GM21786 (cell line): ENCODE results near the gene ATP5PO.

Source experiments
- ATAC-seq: cut with Tn5 transposase; IDR thresholded peaks from one replicate; pipeline ENCODE4 v1.9.1; 2021; ENCODE audit not compliant: unreplicated experiment

Gene ATP5PO

DNA sequence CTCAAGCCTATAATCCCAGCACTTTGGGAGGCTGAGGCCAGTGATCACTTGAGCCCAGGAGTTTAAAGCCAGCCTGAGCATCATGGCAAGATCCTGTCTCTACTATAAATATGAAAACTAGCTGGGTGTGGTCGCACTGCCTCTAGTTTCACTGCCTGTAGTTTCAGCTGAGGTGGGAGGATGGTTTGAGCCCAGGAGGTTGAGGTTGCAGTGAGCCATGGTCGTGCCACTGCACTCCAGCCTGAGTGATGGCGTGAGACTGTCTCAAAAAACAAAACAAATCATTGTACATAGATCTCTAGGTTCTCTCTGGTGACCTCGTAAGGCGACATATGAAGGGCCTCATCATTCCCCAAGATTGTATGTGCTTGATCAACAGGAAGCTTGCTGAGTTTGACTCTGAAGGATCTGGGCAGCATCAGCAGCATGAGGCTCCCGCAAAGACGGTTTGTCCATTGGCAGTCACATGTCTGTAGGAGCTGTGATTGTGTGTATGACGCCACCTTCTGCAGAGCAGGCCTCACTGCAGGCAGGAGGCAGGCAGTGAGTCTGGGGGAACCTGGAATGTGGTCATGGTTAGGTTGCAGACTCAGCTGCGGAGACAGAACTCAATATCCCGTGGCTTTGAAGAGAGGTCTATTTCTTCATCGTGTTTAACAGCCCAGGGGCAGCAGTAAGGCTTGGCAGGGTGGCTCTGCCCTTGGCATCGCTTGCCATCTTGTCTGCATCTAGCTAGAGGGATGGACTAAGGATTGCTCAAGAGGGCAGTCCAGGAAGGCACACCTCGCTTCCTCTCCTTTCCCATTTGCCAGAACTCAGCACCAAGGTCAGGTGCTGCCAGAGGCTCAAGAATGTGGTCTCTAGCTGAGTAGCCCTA, 14.0 kb downstream of the ATP5PO start:
- ATAC-seq, result no peak

DNA sequence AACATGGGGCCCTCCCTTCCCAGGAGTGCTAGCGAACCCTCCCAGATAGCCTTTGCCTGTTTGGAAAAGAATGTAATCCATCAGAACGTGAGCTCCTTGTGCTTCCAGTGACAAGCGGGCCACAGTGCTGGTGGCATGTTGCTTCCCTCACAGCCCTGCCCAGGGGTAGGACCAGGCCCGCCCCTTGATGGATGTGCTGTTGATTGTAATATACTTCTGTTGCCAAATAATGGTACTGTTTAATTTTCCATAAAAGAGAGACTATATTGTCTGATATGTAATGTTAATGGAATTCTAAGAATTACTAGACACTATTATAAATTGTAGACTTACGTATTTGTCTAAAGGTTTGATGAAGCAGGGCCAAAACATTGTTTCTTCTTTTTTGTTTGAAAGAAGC, 16.4 kb downstream of the ATP5PO start:
- no peak for ATAC-seq

DNA sequence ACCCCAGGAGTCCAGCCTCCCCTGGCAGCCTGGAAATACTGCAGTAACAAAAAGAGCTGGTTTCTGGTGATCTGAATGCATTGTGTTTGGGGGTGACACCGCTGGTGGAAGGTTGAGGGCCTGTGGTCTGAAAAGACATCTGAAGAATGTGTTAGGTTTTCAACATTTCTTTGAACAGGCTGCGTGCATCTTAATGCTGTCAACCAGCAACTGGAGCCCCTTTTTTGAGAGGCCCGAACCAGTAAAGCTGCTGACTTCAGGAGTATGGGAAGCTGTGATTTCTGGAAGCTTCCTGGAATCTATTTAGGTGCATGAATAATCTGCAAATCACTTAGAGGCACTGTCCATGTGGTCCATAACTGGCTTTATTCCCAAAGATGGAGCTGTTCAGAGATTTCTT, 17.0 kb downstream of the ATP5PO start:
- no peak for ATAC-seq

DNA sequence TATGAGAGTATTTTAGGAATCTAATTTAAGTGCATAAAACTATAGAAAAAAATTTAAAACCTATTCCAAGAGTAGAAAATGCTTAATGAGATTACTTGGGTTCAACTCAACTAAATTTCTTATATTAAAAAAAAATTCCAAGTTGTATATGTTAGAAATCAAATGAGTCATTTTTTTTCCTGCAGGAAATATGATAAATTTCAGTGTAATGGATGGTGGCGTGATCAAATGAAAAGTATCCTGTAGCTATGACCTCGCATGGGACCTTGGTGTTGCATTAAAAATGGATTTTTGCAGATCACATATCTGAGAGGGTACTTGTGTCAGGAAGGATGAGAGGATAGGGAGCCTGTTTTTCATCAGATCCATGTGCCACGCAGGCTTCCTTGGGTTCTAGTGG, 17.9 kb downstream of the ATP5PO start:
- ATAC-seq, result no peak

DNA sequence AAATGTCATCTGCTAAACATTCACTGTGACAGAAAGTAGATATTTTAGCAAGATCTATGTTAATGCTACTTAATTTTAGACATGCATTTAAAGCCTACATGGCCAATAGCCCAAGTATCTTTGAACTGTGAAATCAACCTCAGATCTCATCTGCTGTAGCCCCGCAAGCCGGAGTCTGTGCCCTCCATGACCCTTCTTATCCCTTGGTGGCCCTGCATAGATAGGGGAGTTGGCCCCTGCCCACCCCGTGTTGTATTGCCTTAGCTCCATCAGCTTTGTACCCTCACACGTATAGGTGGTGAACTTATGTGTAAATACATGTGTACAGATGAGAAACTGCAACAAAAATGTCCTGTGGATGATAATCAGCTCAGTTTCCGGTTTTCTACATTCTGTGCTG, 18.5 kb downstream of the ATP5PO start:
- no peak for ATAC-seq

DNA sequence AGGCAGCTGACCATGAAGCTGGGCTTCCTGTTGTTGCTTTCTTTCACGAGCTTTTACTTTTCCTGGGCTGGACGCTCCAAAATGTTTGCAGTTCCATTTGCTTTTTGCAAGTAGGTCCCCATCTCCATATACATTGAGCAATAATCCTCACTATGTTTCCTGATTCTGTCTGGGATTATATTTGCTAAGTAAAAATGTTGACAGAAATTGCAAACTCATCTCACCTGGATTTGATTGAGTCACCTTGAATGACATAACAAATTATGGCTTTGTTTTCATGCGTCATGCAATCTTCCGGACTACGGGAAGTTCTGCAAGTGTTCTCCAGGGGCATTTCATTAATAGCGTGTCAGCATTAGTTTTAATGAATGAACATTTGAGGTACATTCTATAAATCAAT, 18.9 kb downstream of the ATP5PO start:
- ATAC-seq, result no peak

DNA sequence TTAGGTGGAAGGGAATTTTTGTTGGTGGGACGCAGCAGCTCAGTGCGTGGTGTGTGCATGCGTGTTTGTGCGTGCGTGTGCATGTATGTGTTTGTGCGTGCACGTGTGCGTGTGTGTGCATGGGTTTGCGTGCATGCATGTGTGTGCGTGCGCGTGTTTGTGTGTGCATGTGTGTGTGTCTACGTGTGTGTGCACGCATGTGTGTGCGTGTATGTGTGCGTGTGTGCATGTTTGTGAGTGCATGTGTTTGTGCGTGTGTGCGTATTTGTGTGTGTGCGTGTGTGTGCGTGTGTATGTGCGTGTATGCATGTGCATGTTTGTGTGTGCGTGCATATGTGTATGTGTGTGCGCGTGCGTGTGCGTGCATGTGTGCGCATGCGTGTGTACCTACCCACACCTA, 20.2 kb downstream of the ATP5PO start:
- ATAC-seq, result no peak

DNA sequence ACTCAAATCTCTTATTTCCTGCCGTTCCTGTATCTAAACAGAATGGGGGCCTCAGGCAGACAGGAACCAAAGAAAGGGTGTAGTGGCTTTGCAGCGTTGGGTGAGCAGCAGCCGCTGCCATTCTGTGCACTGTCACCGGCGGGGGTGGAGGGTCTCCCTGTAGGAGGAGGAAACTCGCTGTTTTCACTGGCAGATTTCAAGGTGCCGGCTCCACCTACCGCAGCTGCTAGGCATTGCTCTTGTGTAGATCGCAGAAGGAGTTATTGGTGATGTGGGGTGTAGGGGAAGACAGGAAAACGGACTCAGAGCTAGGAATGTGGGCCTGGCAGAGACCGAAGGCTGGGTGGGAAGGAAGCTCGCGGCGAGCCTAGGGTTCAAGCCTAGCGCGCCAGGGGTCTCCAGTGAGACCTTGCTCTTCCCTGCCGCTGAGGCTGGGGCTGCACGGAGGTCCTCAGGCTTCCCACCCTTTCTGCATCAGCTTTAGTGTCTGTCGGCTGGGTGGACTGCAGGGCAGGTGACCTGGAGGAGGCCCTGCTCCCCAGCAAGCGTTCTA, 20.8 kb downstream of the ATP5PO start:
- ATAC-seq, result no peak

DNA sequence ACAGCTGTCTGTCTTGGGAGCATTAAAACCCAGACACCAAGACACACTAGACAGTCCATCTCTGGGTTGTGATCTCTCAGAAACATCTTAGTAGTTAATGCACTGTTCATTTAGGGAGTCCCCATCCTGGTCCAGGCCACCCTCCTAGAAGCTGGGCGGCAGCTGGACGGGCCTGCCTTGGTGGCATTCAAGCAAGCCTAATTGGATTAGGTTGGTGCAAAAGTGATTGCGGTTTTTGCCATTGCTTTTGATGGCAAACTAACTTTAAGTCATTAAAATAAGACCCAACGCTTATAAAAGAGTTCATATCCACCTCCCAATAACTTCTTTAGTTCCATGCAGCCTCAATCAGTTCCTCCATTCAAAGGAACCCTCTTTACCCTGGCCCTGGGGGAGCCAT, 21.7 kb downstream of the ATP5PO start:
- ATAC-seq, result no peak

DNA sequence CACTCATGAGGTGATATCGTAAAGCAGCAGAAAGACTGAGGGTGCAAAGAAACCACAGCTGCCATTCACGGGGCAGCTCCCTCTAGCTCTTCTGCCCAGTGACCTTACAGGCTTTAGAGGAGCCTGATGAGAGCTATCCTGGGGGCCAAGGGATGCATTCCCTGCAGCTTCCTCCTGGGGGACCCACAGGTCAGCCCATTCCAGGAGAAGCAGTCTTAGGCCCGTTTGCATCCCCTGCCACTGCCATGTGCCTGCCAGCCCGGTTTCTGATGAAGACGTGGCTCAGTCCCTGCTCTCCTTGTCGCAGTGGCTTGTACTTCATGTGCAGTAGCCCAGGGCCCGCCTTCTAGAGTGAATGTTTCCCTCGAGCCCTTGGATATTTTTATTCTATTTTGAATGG, 22.8 kb downstream of the ATP5PO start:
- ATAC-seq, result no peak

DNA sequence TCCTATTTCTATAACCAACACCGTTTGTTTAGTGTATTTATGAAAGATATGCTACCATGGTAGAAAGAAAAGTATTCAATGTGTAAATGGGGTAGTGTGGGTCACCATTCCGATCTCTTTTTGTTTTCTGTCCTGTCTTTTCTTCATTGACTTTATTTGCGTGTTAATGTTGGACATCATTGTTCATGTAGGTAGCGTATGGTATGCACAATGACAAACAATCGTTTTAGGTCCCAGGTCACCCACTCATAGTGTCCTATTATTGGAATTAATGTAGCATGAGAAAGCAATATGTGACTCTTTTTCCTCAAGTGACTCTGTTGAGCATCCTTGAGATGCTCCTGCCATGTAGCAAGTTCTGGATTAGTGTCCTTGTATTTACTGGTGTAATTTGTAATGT, 25.4 kb downstream of the ATP5PO start:
- ATAC-seq, result no peak

DNA sequence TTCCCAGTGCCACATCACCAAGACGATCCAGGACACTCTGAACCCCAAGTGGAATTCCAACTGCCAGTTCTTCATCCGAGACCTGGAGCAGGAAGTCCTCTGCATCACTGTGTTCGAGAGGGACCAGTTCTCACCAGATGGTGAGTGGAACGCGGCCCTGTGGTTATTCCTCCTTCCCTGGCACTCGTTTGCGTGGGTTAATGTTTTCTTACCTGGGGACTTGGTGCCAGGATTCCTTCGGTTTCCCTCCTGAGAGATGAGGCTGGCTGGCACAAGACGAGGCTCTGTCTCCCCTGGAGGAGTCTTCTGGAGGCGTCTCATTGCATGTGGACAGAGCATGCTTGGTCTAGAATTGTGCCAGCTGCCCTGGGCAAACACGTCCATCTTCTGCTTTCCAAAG, 29.3 kb downstream of the ATP5PO start:
- no peak for ATAC-seq

DNA sequence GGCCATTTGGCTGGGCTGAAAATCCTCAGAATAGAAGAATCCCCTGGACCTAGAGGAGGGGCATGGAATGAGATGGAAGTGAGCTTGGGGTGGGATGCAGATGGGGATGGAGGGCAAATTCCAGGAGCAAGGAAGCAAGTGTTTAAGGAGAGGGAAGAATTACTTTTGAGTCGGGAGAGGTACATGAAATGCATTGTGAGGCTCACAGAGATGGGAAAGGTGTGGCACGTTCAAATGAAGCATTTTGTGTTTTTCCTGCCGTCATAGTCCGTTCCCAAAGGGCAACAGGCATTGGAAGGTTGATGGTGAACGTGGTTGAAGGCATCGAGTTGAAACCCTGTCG, 30.5 kb downstream of the ATP5PO start:
- no peak for ATAC-seq

DNA sequence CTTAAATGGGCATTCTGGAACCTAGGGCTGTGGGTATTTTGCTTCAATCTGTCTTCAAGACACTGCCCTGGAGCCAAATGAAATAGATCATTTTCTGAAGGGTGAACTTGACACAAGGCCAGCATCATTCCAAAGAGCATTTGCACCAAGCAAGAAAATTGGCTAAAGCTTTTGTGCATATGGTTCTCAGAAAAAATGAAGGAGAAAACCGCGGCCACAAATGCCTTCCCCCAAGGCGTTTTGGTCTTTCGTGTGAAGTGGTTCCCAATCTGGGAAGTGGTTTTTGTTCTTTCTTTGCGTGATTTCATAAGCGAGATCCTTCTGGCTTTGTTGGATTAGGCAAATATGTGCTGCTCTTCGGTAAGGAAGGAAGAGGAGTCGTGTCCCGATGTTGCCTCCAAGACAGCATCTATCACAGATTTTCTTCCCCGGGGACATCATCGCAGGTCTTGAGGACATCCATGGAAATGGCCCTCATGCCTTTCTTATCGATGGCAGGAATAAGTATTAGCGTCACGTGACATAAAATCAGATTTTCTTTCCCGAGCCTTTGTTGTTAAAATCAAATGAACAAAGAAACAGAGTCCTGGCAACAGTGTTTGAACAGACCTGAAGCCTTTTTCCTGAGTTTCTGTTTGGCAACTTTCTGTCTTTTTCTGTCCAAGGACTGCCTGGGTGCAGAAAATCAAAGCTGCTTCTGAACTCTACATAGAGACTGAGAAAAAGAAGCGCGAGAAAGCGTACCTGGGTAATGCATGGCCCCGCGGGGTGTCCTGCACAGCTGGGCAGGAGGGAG, 31.0 kb downstream of the ATP5PO start:
- no peak for ATAC-seq

DNA sequence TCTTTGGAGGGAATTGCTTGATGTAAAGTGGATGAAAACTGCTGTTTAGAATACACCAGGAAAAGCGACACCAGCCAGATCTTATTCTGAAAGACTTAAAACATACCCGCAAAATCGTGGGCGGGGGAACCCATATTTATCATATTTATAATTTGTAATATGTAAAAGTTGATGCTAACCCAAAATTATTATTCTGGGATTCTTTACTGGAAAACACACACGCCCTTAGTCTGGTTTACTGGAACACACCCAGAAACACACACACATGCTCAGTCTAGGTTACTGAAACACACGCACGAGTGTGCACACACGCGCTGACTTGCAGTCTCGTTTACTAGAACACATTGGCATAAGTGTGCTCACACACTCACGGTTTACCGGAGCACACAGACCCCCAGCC, 32.5 kb downstream of the ATP5PO start:
- no peak for ATAC-seq

DNA sequence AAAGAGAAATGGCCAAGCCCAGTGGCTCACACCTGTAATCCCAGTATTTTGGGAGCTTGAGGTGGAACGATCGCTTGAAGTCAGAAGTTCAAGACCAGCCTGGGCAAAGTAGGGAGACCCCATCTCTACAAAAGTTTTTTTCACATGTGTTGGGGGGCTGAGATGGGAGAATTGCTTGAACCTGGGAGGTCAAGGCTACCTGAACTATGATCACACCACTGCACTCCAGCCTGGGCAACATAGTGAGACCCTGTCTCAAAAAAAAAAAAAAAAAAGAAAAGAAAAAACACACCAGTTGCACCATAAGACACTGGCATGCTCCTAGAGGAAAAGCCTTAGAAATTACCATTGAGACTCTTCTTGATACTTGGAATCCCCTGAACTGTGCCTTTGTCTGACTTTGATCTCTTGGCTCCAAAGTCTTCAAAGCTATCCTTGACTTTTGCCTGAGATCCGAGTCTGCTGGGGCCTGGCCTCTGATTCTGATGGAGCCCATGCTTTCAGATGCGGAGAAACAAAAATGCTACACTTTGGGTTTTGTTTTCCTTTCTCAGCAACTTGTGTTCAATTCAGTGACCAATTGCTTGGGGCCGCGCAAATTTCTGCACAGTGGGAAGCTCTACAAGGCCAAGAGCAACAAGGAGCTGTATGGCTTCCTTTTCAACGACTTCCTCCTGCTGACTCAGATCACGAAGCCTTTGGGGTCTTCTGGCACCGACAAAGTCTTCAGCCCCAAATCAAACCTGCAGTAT, 33.7 kb downstream of the ATP5PO start:
- no peak for ATAC-seq

DNA sequence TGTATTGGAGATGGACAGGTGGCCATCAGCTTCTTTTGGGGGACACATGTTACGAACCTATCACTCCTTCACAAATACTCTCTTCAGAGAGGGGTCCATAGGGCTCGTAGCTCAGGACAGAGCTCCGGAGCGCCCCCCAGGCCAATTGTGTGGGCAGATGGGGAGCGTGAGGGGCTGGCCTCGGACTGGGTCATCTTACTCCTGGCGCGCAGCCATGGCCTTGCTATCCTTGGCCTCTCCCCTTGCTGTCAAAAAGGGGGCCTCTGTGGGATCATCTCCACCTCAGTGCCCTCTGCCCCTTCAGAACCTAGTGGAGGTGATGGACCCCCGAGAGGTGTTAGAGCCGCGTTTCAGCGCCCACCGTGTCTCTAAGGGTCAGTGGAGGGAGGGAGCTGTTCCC, 35.0 kb downstream of the ATP5PO start:
- ATAC-seq, result no peak

DNA sequence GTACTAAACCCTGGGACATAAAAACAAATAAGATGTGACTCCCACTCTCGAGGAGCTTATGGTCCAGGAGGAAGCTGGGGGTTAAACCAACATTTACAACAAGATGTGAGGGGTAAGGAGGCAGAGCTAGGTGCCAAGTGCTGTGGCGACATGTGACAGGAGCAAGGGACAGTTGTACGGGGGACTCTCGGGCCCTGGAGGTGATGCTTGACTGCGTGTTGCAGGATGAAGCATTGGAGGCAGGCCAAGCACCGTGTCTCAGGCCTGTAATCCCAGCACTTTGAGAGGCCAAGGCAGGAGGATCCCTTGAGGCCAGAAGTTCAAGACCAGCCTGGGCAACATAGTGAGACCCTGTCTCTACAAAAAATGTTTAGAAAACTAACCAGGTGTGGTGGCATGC, 36.8 kb downstream of the ATP5PO start:
- ATAC-seq, result no peak

DNA sequence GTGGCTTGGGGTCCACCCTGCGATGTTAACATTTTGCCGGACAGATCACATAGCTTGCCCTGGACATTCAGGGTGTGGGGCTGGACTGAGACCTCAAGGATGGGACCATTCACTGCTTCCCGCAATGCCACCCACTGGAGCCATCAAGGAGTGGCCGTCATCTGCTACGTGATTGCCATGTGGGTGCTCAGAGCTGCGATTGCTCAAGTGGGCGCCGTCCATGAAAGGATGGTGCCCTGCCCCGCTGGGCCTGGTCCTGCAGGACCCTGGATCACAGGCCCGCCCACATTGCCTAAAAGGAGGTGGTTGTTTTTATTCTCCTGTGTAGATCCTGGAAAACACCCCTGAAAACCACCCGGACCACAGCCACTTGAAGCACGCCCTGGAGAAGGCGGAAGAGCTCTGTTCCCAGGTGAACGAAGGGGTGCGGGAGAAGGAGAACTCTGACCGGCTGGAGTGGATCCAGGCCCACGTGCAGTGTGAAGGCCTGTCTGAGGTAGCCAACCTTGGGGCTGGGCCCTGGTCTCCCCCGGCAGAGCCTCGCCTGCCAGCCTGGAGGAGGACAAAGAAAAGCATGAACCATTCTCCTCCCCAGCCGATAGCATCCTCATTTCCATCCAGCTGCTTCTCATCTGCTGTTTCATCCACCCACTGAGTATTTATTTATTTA, 40.4 kb downstream of the ATP5PO start:
- no peak for ATAC-seq

DNA sequence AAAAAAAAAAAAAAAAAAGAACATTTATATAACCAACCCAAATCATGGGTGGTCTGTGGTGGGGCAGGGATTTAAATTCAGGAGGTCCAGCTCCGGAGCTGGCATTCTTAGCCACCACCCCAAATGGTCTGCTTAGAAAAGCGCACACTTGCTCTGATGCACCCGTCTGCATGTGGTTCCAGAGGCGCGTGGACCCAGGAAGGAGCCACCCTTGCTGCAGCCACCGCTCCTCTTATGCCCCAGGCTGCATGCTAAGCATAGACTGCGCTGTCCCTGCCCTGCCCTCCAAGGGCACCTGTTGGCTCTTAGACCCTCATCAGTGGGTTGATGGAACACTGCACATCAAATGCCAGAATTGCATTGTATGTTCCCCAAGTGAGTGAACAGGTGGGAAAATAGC, 41.4 kb downstream of the ATP5PO start:
- no peak for ATAC-seq
